Esophagus squamous epithelium (tissue), 5 donors: ENCODE measurements around the gene HTN3. TPM values are rescaled to one million over a fixed set of nuclear protein-coding genes. Genes with fewer than 3 reads are reported as not detected.
"Not testable (repeated sequence)": the region's sequence is repeated elsewhere in the genome, so short reads cannot be mapped to it uniquely, and the experiment has no call there.

Experiments
- DNase-seq: peaks from one replicate; lab custom pipeline; 2025; lab: John Stamatoyannopoulos, UW
- H3K27ac ChIP-seq, 4 donors: fragments of 200-600 bp; sonication (generic); one replicate each; pipeline ENCODE4 v1.5.1; 2016 to 2019; ENCODE audit warnings: mild to moderate bottlenecking in 1 of 4
- H3K27me3 ChIP-seq, 4 donors: fragments of 200-600 bp; sonication (generic); 1 replicate in 3 of 4; 2 replicates in 1 of 4; pipeline versions ENCODE4 v1.5.1 to v1.6.0; 2017 to 2021; ENCODE audit warnings: antibody characterized with exemption in 1 of 4
- H3K36me3 ChIP-seq, 3 donors: fragments of 200-600 bp; sonication (generic); one replicate each; pipeline ENCODE4 v1.5.1; 2016 to 2019
- H3K4me1 ChIP-seq, 3 donors: fragments of 200-600 bp; sonication (generic); one replicate each; pipeline ENCODE4 v1.5.1; 2017 to 2019
- H3K4me3 ChIP-seq, 4 donors: fragments of 200-600 bp; sonication (generic); 1 replicate in 3 of 4; 2 replicates in 1 of 4; pipeline ENCODE4 v1.5.1; 2016 to 2019; ENCODE audit warnings: mild to moderate bottlenecking in 2 of 4, moderate library complexity in 1 of 4
- H3K9me3 ChIP-seq, 3 donors: fragments of 200-600 bp; sonication (generic); one replicate each; pipeline ENCODE4 v1.5.1; 2016 to 2019
- CTCF ChIP-seq, 6 experiments: fragments of 450-650 bp in 4 of 6; fragments of 200-600 bp in 2 of 6; sonication (generic) in 2 of 6; IDR thresholded peaks; one replicate each; pipeline ENCODE4 v1.5.1; 2016 to 2019; ENCODE audit warnings: antibody characterized with exemption in 6 of 6, mild to moderate bottlenecking in 4 of 6, moderate library complexity in 4 of 6
- POLR2A ChIP-seq, 4 donors: fragments of 450-650 bp; IDR thresholded peaks; one replicate each; pipeline ENCODE4 v1.6.1; 2017; ENCODE audit warnings: antibody characterized with exemption in 4 of 4, mild to moderate bottlenecking in 4 of 4, moderate library complexity in 3 of 4
- WGBS, 2 donors: methylation state at CpG; one replicate each; pipeline ENCODE4 v1.1.5; 2018; 5-methylcytosine and 5-hydroxymethylcytosine counted together
- intact Hi-C: fragments of 100-400 bp; cut with DNase I; formaldehyde crosslinking; loops from one replicate; pipeline ENCODE4 v1.15.0; 2022
- total RNA-seq, 4 donors: library from RNA; depleted of rRNA; stranded (reverse); fragments of >200 nt; gene quantifications; one replicate each; pipeline ENCODE4 v1.1.0, GENCODE V29; 2016
- donor health status: DM: yes; HTN: yes; CAD: no.

HTN3 gene
- total RNA-seq, 4 donors from 2014 or later = not detected

DNA sequence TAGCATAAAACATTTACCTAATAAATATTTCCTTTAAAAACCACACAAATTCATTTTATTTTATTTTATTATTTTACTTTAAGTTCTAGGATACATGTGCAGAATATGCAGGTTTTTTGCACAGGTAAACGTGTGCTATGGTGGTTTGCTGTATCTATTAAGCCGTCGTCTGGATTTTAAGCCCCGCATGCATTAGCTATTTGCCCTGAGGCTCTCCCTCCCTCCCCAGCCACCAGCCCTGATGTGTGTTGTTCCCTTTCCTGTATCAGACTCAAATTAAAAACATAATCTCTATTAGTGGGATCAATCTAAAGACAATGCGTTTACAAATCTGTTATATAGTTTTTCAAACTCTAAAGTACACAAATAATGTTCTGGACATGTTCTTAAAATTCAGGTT, 1.2 kb upstream of the HTN3 start:
- no peak overlapping the region for H3K27ac ChIP-seq

GRCh38 chr4:70037559-70037958, 9.3 kb downstream of the HTN3 start:
- H3K4me1 ChIP-seq, intact Hi-C loops, H3K27ac ChIP-seq, H3K9me3 ChIP-seq, H3K36me3 ChIP-seq, H3K27me3 ChIP-seq, DNase-seq, H3K4me3 ChIP-seq: not testable (repeated sequence)
- no CpG with 5 or more reads among the region's 18 CpGs for WGBS, 2 donors

More for the DNA sequence above, 1.2 kb upstream of the HTN3 start:
- no peak for DNase-seq
- WGBS, 2 donors = 78 to 79% methylated on average over 5 of the region's 5 CpGs
- intact Hi-C loops = no loop called here
- Histone ChIP-seq H3K9me3 (no peaks in the 10 kb centered on the region), H3K36me3 (no peaks in the 10 kb centered on the region), H3K4me3 (no peak overlapping the region), H3K4me1 (no peaks in the 10 kb centered on the region), H3K27me3 (no peaks in the 10 kb centered on the region)
- TF ChIP-seq POLR2A (IDR thresholded peaks at IDR 0.05) = no peak

DNA sequence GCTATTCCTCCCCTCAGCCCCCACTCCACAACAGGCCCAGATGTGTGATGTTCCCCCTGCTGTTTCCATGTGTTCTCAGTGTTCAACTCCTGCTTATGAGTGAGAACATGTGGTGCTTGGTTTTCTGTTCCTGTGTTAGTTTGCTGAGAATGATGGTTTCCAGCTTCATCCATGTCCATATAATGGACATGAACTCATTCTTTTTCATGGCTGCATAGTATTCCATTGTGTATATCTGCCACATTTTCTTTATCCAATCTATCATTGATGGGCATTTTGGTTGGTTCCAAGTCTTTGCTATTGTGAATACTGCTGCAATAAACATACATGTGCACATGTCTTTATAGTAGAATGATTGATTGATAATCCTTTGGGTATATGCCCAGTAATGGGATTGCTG, 11.7 kb downstream of the HTN3 start:
- H3K36me3 ChIP-seq, H3K4me1 ChIP-seq, H3K27me3 ChIP-seq, DNase-seq, H3K27ac ChIP-seq, H3K4me3 ChIP-seq, intact Hi-C loops, H3K9me3 ChIP-seq: not testable (repeated sequence)

DNA sequence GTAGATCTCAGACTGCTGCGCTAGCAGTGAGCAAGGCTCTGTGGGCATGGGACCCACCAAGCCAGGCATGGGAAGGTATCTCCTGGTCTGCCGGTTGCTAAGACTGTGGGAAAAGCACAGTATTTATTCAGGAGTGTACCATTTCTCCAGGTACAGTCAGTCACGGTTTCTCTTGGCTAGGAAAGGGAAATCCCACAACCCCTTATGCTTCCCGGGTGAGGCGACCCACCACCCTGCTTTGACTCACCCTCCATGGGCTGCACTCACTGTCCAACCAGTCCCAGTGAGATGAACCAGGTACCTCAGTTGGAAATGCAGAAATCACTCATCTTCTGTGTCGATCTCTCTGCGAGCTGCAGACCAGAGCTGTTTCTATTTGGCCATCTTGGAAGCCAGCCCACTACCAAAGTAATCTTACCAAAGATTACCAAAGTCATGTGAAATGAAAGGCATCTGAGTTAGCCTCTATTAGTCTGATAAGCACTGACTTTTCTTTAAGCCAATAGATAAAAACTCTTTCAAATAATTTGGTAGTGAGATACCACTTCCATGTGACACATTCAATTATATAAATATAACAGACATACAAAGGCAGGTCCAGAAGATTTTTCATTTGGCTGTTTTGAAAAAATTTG, 13.5 kb downstream of the HTN3 start:
- Histone ChIP-seq H3K27ac (no peak overlapping the region), H3K36me3 (no peaks in the 10 kb centered on the region), H3K4me3 (no peak overlapping the region), H3K9me3 (no peaks in the 10 kb centered on the region), H3K27me3 (no peaks in the 10 kb centered on the region), H3K4me1 (no peaks in the 10 kb centered on the region)
- no peak for DNase-seq
- no peak for TF ChIP-seq CTCF (IDR thresholded peaks at IDR 0.05)
- TF ChIP-seq POLR2A (IDR thresholded peaks at IDR 0.05) = no peak
- intact Hi-C loops = no loop called here
- 73 to 89% methylated on average over 6 of the region's 7 CpGs for WGBS, 2 donors

DNA sequence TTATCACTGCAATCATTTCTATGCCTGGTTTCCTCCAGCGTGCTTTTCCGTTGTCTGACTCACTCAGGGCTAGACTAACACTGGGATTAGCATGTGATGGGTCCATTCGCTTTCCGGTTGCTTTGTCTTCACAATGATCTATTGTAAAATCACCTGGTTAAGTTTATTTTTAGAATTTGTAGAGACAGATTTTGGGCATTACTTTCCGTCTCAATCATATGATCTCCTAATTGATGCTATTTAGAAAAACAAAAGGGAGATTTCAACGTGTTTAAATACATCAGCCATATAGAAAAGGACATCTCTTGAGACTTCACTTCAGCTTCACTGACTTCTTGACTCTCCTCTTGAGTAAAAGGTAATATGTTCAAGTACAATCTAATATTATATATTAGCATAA, 21.9 kb downstream of the HTN3 start, which contains the start of gene HTN1:
Gene HTN1 (plus strand): TSS at position 301 of the 400 bp plus-strand sequence. CDS start 2,639 bp downstream, outside the sequence.
- H3K4me3 ChIP-seq, H3K27me3 ChIP-seq, DNase-seq, H3K4me1 ChIP-seq, H3K36me3 ChIP-seq, H3K27ac ChIP-seq, intact Hi-C loops, H3K9me3 ChIP-seq: not testable (repeated sequence)
- 55 to 66% methylated on average over 6 of the region's 6 CpGs for WGBS, 2 donors

GRCh38 chr4:70056534-70056933, 28.3 kb downstream of the HTN3 start:
- H3K9me3 ChIP-seq, H3K4me1 ChIP-seq, H3K36me3 ChIP-seq, DNase-seq, H3K4me3 ChIP-seq, H3K27ac ChIP-seq, intact Hi-C loops, H3K27me3 ChIP-seq: not testable (repeated sequence)
- WGBS, 2 donors = 9 to 17% methylated on average over 1 of the region's 1 CpG

GRCh38 chr4:70057651-70058050, 29.4 kb downstream of the HTN3 start:
- 72 to 75% methylated on average over 1 of the region's 1 CpG for WGBS, 2 donors
- TF ChIP-seq CTCF (IDR thresholded peaks at IDR 0.05) (no peak), POLR2A (IDR thresholded peaks at IDR 0.05) (no peak)

GRCh38 chr4:70059149-70059548, 30.9 kb downstream of the HTN3 start:
- no peaks in the 10 kb centered on the region for H3K4me1 ChIP-seq
- no peaks in the 10 kb centered on the region for H3K9me3 ChIP-seq
- H3K27ac ChIP-seq = no peak overlapping the region
- H3K36me3 ChIP-seq = no peaks in the 10 kb centered on the region
- H3K4me3 ChIP-seq = no peak overlapping the region
- H3K27me3 ChIP-seq = no peaks in the 10 kb centered on the region
- no peak for DNase-seq
- TF ChIP-seq CTCF (IDR thresholded peaks at IDR 0.05) (no peak), POLR2A (IDR thresholded peaks at IDR 0.05) (no peak)
- intact Hi-C loops = no loop called here

More at GRCh38 chr4:70057651-70058050, 29.4 kb downstream of the HTN3 start:
- Histone ChIP-seq H3K27ac (no peak overlapping the region), H3K27me3 (no peaks in the 10 kb centered on the region), H3K36me3 (no peaks in the 10 kb centered on the region), H3K9me3 (no peaks in the 10 kb centered on the region), H3K4me3 (no peak overlapping the region), H3K4me1 (no peaks in the 10 kb centered on the region)
- intact Hi-C loops = no loop called here
- no peak for DNase-seq
